KMS-11 (cell line): ENCODE data around the gene PDCD7.

Experiments
- H2AFZ ChIP-seq: fragments of 200-600 bp; sonication (generic); 2 replicates; pipeline ENCODE4 v1.6.1; 2016; ENCODE audit warnings: antibody characterized with exemption, mixed run types, low read depth
- H3K27ac ChIP-seq: fragments of 200-600 bp; sonication (generic); 2 replicates; pipeline ENCODE4 v1.6.1; 2016; ENCODE audit warnings: mild to moderate bottlenecking, mixed run types
- H3K27me3 ChIP-seq: fragments of 200-600 bp; sonication (generic); 2 replicates; pipeline ENCODE4 v1.6.1; 2017; ENCODE audit warnings: mild to moderate bottlenecking, low read depth, mixed run types, moderate library complexity; ENCODE audit not compliant: insufficient read depth
- H3K36me3 ChIP-seq: fragments of 200-600 bp; sonication (generic); 2 replicates; pipeline ENCODE4 v1.6.1; 2017; ENCODE audit warnings: mild to moderate bottlenecking, mixed run types; ENCODE audit not compliant: insufficient read depth
- H3K4me1 ChIP-seq: fragments of 200-600 bp; sonication (generic); 2 replicates; pipeline ENCODE4 v1.6.1; 2016; ENCODE audit warnings: mild to moderate bottlenecking, low read depth, mixed run types; ENCODE audit not compliant: poor library complexity, severe bottlenecking
- H3K4me2 ChIP-seq: fragments of 200-600 bp; sonication (generic); 2 replicates; pipeline ENCODE4 v1.7.0; 2016; ENCODE audit warnings: mild to moderate bottlenecking, mixed run types
- H3K4me3 ChIP-seq: fragments of 200-600 bp; sonication (generic); IDR thresholded peaks from 2 replicates; pipeline ENCODE4 v1.6.1; 2017; ENCODE audit warnings: low read depth, low read length, mixed read lengths; ENCODE audit not compliant: insufficient read depth
- H3K79me2 ChIP-seq: fragments of 200-600 bp; sonication (generic); 2 replicates; pipeline ENCODE4 v1.6.1; 2016; ENCODE audit warnings: low read depth, mixed run types; ENCODE audit not compliant: insufficient read depth
- H3K9ac ChIP-seq: fragments of 200-600 bp; sonication (generic); 2 replicates; pipeline ENCODE4 v1.6.1; 2016; ENCODE audit warnings: mild to moderate bottlenecking, mixed run types
- H4K20me1 ChIP-seq: fragments of 200-600 bp; sonication (generic); 2 replicates; pipeline ENCODE4 v1.6.1; 2016; ENCODE audit warnings: mild to moderate bottlenecking, mixed run types; ENCODE audit not compliant: insufficient read depth
- CTCF ChIP-seq: fragments of 200-600 bp; sonication (generic); conservative IDR thresholded peaks from 2 replicates; pipeline ENCODE4 v1.6.1; 2017; ENCODE audit warnings: low read depth, mild to moderate bottlenecking, antibody characterized with exemption, low read length, moderate library complexity, mixed read lengths

The PDCD7 gene

GRCh38 chr15:65072027-65072426 is 61.6 kb downstream of the PDCD7 start:
- H3K9ac ChIP-seq = no peak overlapping the region
- TF ChIP-seq CTCF = no peak
- H3K4me3 ChIP-seq = no peak overlapping the region
- H4K20me1 ChIP-seq = no peaks in the 10 kb centered on the region
- no peak overlapping the region for H3K4me2 ChIP-seq
- no peaks in the 10 kb centered on the region for H3K36me3 ChIP-seq
- no peak overlapping the region for H3K27ac ChIP-seq
- no peaks in the 10 kb centered on the region for H3K27me3 ChIP-seq
- no peaks in the 10 kb centered on the region for H3K4me1 ChIP-seq
- H2AFZ ChIP-seq = no peak overlapping the region
- no peaks in the 10 kb centered on the region for H3K79me2 ChIP-seq

- no peak for TF ChIP-seq CTCF
- H4K20me1 ChIP-seq = no peaks in the 10 kb centered on the region
- H3K27me3 ChIP-seq = no peaks in the 10 kb centered on the region
- H3K9ac ChIP-seq = no peak overlapping the region
- no peak overlapping the region for H2AFZ ChIP-seq
- no peaks in the 10 kb centered on the region for H3K4me1 ChIP-seq
- H3K36me3 ChIP-seq = no peaks in the 10 kb centered on the region
- no peaks in the 10 kb centered on the region for H3K79me2 ChIP-seq
- H3K27ac ChIP-seq = no peak overlapping the region
- no peak overlapping the region for H3K4me2 ChIP-seq
- no peak overlapping the region for H3K4me3 ChIP-seq
Observed at GRCh38 chr15:65071381-65071811, 62.2 kb downstream of the PDCD7 start.

GRCh38 chr15:65069779-65070546 is 63.6 kb downstream of the PDCD7 start:
- Histone ChIP-seq H3K4me1 (no peaks in the 10 kb centered on the region), H3K27ac (no peak overlapping the region), H3K36me3 (no peaks in the 10 kb centered on the region), H3K9ac (no peak overlapping the region), H3K4me3 (no peak overlapping the region), H2AFZ (no peak overlapping the region), H3K27me3 (peaks cover 5% of the 10 kb centered on the region), H3K4me2 (no peak overlapping the region), H4K20me1 (no peaks in the 10 kb centered on the region), H3K79me2 (no peaks in the 10 kb centered on the region)
- TF ChIP-seq CTCF = no peak

- H3K27me3 ChIP-seq = peaks cover 5% of the 10 kb centered on the region
- H3K79me2 ChIP-seq = no peaks in the 10 kb centered on the region
- no peaks in the 10 kb centered on the region for H3K4me1 ChIP-seq
- H4K20me1 ChIP-seq = no peaks in the 10 kb centered on the region
- H3K9ac ChIP-seq = no peak overlapping the region
- H3K4me2 ChIP-seq = no peak overlapping the region
- no peak overlapping the region for H2AFZ ChIP-seq
- no peak overlapping the region for H3K27ac ChIP-seq
- no peak overlapping the region for H3K4me3 ChIP-seq
- TF ChIP-seq CTCF = no peak
- no peaks in the 10 kb centered on the region for H3K36me3 ChIP-seq
Observed at GRCh38 chr15:65069179-65069578, 64.4 kb downstream of the PDCD7 start.
